ENCODE data around the gene HMGB2.

Gene HMGB2

DNA sequence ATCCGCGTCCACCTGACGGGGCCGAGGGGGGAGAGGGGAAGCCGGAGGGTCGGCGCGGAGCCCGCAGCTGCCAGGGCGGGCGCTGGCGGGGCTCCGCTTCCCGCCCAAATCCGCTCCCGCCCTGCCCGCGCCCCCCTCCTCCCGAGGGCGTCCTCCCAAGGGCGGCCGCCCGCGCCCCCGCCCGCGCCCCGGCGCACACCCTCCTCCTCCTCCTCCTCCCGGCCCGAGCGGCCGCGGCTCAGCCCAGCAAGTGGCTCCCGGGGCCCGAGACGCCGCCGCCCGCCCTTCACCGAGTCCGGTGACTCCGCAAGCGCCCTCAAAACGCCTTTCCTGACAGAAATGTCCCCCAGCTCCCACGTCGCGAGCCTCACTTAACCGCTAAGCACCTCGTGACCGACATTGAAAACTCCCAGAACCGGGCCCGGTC is 487 bp downstream of the HMGB2 start:
- DNase-seq: no peak

GRCh38 chr4:173332963-173333657 is 1.0 kb downstream of the HMGB2 start:
- no peak for DNase-seq

- DNase-seq: no peak
Observed at GRCh38 chr4:173332021-173332487, 2.1 kb downstream of the HMGB2 start.

DNA sequence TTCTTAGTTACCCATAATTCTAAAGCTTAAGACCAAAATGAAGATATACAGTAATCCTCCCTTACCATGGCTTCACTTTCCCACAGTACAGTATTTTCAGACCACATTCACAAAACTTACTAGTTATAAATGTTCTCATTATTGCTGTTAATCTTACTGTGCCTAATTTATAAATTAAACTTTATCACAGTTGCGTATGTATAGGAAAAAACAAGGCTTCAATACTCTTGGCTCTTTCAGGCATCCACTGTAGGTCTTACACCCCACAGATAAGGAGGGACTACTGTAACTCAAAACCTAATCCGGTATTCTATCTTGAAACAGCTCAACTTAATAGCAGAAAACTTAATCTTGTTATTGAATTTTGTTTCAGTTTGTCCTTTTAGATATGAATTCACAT is 3.6 kb downstream of the HMGB2 start:
- no peak for DNase-seq

GRCh38 chr4:173328236-173328901 is 5.8 kb downstream of the HMGB2 start:
- no peak for DNase-seq

GRCh38 chr4:173325007-173325736 is 9.0 kb downstream of the HMGB2 start:
- no peak for DNase-seq

GRCh38 chr4:173319696-173320095 is 14.5 kb downstream of the HMGB2 start:
- no peak for DNase-seq

- no peak for DNase-seq
Observed at GRCh38 chr4:173318648-173319211, 15.4 kb downstream of the HMGB2 start.

GRCh38 chr4:173318240-173318639 is 15.9 kb downstream of the HMGB2 start:
- DNase-seq: no peak

GRCh38 chr4:173317004-173317403 is 17.2 kb downstream of the HMGB2 start:
- DNase-seq: no peak

- no peak for DNase-seq
Observed at GRCh38 chr4:173316060-173316459, 18.1 kb downstream of the HMGB2 start.

GRCh38 chr4:173314715-173315114 is 19.4 kb downstream of the HMGB2 start:
- DNase-seq: no peak

- DNase-seq: no peak
Observed at GRCh38 chr4:173311368-173311767, 22.8 kb downstream of the HMGB2 start.

DNA sequence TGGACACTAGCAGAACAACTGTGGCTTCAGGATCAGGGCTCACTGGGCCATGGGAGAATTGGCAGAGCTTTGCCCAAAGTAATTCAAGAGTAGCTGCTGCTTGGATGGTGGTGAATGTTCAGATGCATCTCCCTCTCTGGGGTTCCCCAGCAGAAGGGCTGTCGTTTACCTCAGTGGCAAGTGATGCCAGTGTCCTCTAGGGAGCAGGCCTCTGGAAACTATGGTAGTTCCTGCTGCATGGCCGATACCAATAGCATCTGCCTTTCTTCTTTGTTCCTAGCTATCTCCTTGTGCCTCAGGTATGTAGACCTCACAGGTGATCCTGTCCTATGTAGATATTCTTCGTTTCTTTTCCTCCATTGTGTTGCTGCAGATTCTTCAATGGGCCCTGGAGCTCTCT is 26.4 kb downstream of the HMGB2 start:
- no peak for DNase-seq

DNA sequence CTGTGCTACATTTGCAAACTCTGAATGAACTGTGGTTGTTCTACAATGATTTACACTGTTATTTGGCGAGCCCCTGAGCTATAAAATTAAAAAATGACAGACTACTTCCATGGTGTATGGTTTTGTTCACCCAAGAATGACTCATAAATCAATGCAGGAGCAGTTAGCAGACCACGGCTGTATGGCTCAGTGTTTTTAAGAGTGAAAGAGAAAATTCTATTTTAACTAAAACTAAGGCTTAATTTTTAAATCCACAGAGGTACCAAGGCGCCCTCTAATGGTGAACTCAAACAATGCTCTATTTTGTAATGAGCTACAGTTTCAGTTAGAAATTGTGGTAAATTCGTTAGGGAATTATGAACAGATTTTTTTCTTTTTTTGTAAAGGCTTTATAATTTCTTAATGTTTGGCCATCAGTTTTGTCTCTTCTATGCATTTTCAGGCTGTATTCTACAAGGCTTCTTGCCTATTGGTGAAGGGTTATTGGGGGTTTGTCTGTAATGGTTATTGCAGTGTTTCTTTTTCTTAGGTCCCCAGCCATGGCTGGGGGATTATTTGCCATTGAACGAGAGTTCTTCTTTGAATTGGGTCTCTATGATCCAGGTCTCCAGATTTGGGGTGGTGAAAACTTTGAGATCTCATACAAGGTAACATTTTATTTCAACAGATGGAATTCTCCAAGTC is 32.5 kb downstream of the HMGB2 start:
- DNase-seq: peak; percentile 10

GRCh38 chr4:173294444-173294843 is 39.7 kb downstream of the HMGB2 start:
- no peak for DNase-seq

- no peak for DNase-seq
Observed at GRCh38 chr4:173293663-173294062, 40.5 kb downstream of the HMGB2 start.

DNA sequence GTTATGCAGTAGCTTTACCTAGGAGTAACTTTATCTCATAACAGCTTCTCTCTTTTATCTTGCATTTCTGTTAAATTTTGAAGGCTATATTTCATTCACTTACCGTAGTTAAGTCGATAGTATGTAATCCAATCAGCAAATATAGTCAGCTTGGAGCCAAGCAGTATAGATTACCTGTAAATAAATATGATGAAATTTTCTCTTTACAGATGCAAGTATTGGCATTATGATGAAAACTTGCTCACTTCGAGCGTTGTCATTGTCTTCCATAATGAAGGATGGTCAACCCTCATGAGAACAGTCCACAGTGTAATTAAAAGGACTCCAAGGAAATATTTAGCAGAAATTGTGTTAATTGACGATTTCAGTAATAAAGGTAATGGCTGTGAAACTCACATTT is 42.3 kb downstream of the HMGB2 start:
- DNase-seq: no peak

GRCh38 chr4:173289353-173289727 is 44.8 kb downstream of the HMGB2 start:
- DNase-seq: no peak

- DNase-seq: no peak
Observed at GRCh38 chr4:173288698-173289352, 45.3 kb downstream of the HMGB2 start.

- DNase-seq: no peak
Observed at GRCh38 chr4:173288296-173288695, 45.9 kb downstream of the HMGB2 start.

DNA sequence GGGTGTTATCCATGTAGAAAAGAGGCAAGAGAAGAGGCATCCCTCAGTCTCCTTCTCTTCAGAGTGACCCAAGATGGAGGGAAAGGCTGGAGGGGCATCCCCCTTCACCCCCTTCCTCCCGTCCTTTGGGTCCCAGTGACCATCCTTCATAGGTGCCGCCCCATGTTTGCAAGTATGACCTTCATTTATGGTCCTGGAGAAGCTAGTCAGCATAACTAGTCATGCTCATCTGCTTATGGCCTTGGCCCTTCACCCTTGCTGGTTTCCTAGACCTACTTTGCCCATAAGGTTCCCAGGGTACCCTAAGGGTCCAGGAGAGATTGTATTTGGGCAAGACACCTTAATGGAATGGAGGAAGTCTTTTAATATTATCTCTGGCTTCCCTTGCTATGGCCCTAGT is 46.7 kb downstream of the HMGB2 start:
- no peak for DNase-seq

GRCh38 chr4:173284463-173284862 is 49.7 kb downstream of the HMGB2 start:
- DNase-seq: no peak
